HL-60 (cell line): ENCODE measurements around the gene IMMP2L.
A peak's percentile ranks its signal among the peaks of the same experiment; 100 is the strongest.

Experiments
- DNase-seq, 2 experiments: peaks; one replicate each; pipeline ENCODE4 v3.0.0-alpha.2; 2010 to 2020; ENCODE audit warnings: low read depth in 1 of 2, low spot score in 1 of 2
- H3K27ac ChIP-seq: fragments of 250-450 bp; sonication (Bioruptor Pico); replicated peaks from 2 replicates; pipeline ENCODE4 v1.5.1; 2020; ENCODE audit warnings: mild to moderate bottlenecking, moderate library complexity
- H3K27me3 ChIP-seq: fragments of 250-450 bp; sonication (Bioruptor Pico); 2 replicates; pipeline ENCODE4 v1.5.1; 2021; ENCODE audit warnings: mild to moderate bottlenecking, moderate library complexity; ENCODE audit not compliant: insufficient read depth, poor library complexity, severe bottlenecking
- H3K4me3 ChIP-seq: replicated peaks from 2 replicates; pipeline ENCODE4 v1.5.1; 2011; ENCODE audit warnings: mild to moderate bottlenecking, control low read depth, low read length; ENCODE audit not compliant: insufficient read depth
- CTCF ChIP-seq: IDR thresholded peaks from one replicate; pipeline ENCODE4 v1.5.1; 2011; ENCODE audit warnings: low read length, control low read depth, inconsistent platforms; ENCODE audit not compliant: insufficient read depth
- GABPA ChIP-seq: IDR thresholded peaks from 2 replicates; pipeline ENCODE4 v1.6.1; 2012; ENCODE audit warnings: low read depth
- POLR2AphosphoS5 ChIP-seq: IDR thresholded peaks from 2 replicates; pipeline ENCODE4 v1.6.1; 2012; ENCODE audit warnings: low read depth
- REST ChIP-seq: IDR thresholded peaks from 2 replicates; pipeline ENCODE4 v1.6.1; 2012; ENCODE audit warnings: low read depth; ENCODE audit not compliant: insufficient replicate concordance
- SPI1 ChIP-seq: IDR thresholded peaks from 2 replicates; pipeline ENCODE4 v1.6.1; 2012; ENCODE audit warnings: low read depth, mild to moderate bottlenecking, borderline replicate concordance

IMMP2L gene

GRCh38 chr7:111180338-111180737 lies 382.0 kb downstream of the IMMP2L start:
- no peaks in the 10 kb centered on the region for H3K27me3 ChIP-seq
- DNase-seq, result peak in 1 of 2 experiments; percentile 47
- no peak for TF ChIP-seq GABPA
- no peak for TF ChIP-seq SPI1
- TF ChIP-seq POLR2AphosphoS5, result no peak
- TF ChIP-seq REST, result no peak
- TF ChIP-seq CTCF, result no peak
- H3K27ac ChIP-seq, result peak overlapping the region; percentile 64
- no peak overlapping the region for H3K4me3 ChIP-seq

GRCh38 chr7:111175908-111176441 lies 386.3 kb downstream of the IMMP2L start:
- H3K27me3 ChIP-seq, result no peaks in the 10 kb centered on the region
- H3K4me3 ChIP-seq, result no peak overlapping the region
- TF ChIP-seq POLR2AphosphoS5 (no peak), GABPA (no peak)
- no peak for DNase-seq
- H3K27ac ChIP-seq, result no peak overlapping the region

GRCh38 chr7:111174510-111174909 lies 387.8 kb downstream of the IMMP2L start:
- Histone ChIP-seq H3K27me3 (no peaks in the 10 kb centered on the region), H3K27ac (no peak overlapping the region), H3K4me3 (no peak overlapping the region)
- no peak for DNase-seq
- TF ChIP-seq CTCF (no peak), SPI1 (no peak), POLR2AphosphoS5 (no peak), GABPA (no peak), REST (no peak)

GRCh38 chr7:111173990-111174389 lies 388.3 kb downstream of the IMMP2L start:
- DNase-seq, result no peak
- Histone ChIP-seq H3K27ac (no peak overlapping the region), H3K4me3 (no peak overlapping the region), H3K27me3 (no peaks in the 10 kb centered on the region)
- TF ChIP-seq POLR2AphosphoS5 (no peak), REST (no peak), GABPA (no peak), CTCF (no peak), SPI1 (no peak)
